ENCODE results near the gene VWA2.

DNA sequence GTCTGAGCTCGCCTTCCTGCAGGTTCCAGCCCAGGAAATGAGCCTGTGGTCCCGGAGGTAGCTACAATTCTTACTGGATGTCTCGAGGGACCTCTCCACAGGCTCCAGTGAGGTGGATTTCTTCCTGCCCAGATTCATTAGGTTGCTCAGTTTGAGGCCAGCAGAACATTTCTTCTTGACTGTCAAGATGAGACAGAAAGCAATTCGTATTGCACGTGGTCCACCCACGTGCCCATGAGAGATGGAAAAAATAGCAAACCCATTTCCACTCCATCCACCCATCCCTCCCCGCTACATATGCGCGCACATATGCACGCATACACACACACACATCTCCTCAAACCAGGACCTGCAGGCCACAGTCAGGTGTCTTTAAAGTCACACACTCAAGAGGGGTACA, 68.7 kb downstream of the VWA2 start:
- TF ChIP-seq TCF4 (CRISPR knock-in tag; IDR thresholded peaks at IDR 0.05; ENCODE audit: borderline replicate concordance): no peak
- TF ChIP-seq, protein P1, sequence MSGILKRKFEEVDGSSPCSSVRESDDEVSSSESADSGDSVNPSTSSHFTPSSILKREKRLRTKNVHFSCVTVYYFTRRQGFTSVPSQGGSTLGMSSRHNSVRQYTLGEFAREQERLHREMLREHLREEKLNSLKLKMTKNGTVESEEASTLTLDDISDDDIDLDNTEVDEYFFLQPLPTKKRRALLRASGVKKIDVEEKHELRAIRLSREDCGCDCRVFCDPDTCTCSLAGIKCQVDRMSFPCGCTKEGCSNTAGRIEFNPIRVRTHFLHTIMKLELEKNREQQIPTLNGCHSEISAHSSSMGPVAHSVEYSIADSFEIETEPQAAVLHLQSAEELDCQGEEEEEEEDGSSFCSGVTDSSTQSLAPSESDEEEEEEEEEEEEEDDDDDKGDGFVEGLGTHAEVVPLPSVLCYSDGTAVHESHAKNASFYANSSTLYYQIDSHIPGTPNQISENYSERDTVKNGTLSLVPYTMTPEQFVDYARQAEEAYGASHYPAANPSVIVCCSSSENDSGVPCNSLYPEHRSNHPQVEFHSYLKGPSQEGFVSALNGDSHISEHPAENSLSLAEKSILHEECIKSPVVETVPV (CRISPR knock-in tag; IDR thresholded peaks at IDR 0.05): no peak
- TF ChIP-seq, protein P2, sequence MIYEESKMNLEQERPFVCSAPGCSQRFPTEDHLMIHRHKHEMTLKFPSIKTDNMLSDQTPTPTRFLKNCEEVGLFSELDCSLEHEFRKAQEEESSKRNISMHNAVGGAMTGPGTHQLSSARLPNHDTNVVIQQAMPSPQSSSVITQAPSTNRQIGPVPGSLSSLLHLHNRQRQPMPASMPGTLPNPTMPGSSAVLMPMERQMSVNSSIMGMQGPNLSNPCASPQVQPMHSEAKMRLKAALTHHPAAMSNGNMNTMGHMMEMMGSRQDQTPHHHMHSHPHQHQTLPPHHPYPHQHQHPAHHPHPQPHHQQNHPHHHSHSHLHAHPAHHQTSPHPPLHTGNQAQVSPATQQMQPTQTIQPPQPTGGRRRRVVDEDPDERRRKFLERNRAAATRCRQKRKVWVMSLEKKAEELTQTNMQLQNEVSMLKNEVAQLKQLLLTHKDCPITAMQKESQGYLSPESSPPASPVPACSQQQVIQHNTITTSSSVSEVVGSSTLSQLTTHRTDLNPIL (CRISPR knock-in tag; IDR thresholded peaks at IDR 0.05; ENCODE audit: low read depth): no peak
- TF ChIP-seq, protein P3, sequence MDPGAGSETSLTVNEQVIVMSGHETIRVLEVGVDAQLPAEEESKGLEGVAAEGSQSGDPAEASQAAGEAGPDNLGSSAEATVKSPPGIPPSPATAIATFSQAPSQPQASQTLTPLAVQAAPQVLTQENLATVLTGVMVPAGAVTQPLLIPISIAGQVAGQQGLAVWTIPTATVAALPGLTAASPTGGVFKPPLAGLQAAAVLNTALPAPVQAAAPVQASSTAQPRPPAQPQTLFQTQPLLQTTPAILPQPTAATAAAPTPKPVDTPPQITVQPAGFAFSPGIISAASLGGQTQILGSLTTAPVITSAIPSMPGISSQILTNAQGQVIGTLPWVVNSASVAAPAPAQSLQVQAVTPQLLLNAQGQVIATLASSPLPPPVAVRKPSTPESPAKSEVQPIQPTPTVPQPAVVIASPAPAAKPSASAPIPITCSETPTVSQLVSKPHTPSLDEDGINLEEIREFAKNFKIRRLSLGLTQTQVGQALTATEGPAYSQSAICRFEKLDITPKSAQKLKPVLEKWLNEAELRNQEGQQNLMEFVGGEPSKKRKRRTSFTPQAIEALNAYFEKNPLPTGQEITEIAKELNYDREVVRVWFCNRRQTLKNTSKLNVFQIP (CRISPR knock-in tag; IDR thresholded peaks at IDR 0.05; ENCODE audit: borderline replicate concordance, low read depth): no peak
- TF ChIP-seq OSR1 (CRISPR knock-in tag; IDR thresholded peaks at IDR 0.05): no peak
- no peak for TF ChIP-seq ZNF565 (CRISPR knock-in tag; conservative IDR thresholded peaks at IDR 0.05; ENCODE audit: low read depth)
- TF ChIP-seq, protein P4, sequence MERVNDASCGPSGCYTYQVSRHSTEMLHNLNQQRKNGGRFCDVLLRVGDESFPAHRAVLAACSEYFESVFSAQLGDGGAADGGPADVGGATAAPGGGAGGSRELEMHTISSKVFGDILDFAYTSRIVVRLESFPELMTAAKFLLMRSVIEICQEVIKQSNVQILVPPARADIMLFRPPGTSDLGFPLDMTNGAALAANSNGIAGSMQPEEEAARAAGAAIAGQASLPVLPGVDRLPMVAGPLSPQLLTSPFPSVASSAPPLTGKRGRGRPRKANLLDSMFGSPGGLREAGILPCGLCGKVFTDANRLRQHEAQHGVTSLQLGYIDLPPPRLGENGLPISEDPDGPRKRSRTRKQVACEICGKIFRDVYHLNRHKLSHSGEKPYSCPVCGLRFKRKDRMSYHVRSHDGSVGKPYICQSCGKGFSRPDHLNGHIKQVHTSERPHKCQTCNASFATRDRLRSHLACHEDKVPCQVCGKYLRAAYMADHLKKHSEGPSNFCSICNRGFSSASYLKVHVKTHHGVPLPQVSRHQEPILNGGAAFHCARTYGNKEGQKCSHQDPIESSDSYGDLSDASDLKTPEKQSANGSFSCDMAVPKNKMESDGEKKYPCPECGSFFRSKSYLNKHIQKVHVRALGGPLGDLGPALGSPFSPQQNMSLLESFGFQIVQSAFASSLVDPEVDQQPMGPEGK (CRISPR knock-in tag; IDR thresholded peaks at IDR 0.05; ENCODE audit: borderline replicate concordance): no peak
- TF ChIP-seq SNAI2 (CRISPR knock-in tag; IDR thresholded peaks at IDR 0.05): no peak
- no peak for TF ChIP-seq ISL1 (CRISPR knock-in tag; IDR thresholded peaks at IDR 0.05)
- no peak for TF ChIP-seq ZC3H10 (CRISPR knock-in tag; IDR thresholded peaks at IDR 0.05)
- no peak for TF ChIP-seq ZFP3 (CRISPR knock-in tag; IDR thresholded peaks at IDR 0.05)
- no peak for TF ChIP-seq TOX (CRISPR knock-in tag; IDR thresholded peaks at IDR 0.05; ENCODE audit: borderline replicate concordance)

All from SK-N-SH treated with all-trans-retinoic acid at 6 μM for 48 hours (cell line).